IPS DF 6.9 (cell line): ENCODE data around the gene GAGE12G.
"Not testable (repeated sequence)": the region's sequence is repeated elsewhere in the genome, so short reads cannot be mapped to it uniquely, and the experiment has no call there.

Experiments
- DNase-seq: peaks from one replicate; pipeline ENCODE4 v3.0.0-alpha.2; 2013; ENCODE audit warnings: low read depth, low spot score
- H3K27ac ChIP-seq: one replicate; pipeline ENCODE4 v1.5.1; 2013; ENCODE audit warnings: low read length, control low read depth
- H3K27me3 ChIP-seq: 2 replicates; pipeline ENCODE4 v1.6.1; 2013; ENCODE audit warnings: mild to moderate bottlenecking, low read length; ENCODE audit not compliant: control insufficient read depth, insufficient read depth
- H3K36me3 ChIP-seq: 2 replicates; pipeline ENCODE4 v1.6.1; 2013; ENCODE audit warnings: low read length; ENCODE audit not compliant: control insufficient read depth, insufficient read depth
- H3K4me1 ChIP-seq: 2 replicates; pipeline ENCODE4 v1.6.1; 2013; ENCODE audit warnings: low read length; ENCODE audit not compliant: control insufficient read depth, insufficient read depth
- H3K4me3 ChIP-seq: 2 replicates; pipeline ENCODE4 v1.5.1; 2013; ENCODE audit warnings: mild to moderate bottlenecking, low read length
- H3K9me3 ChIP-seq: 2 replicates; pipeline ENCODE4 v1.6.1; 2013; ENCODE audit warnings: low read length, inconsistent platforms; ENCODE audit not compliant: control insufficient read depth, insufficient read depth
- WGBS: extraction: QIAGEN DNeasy Blood & Tissue Kit; methylation state at CpG from one replicate; pipeline ENCODE4 v1.1.7; 2013; ENCODE audit warnings: mixed read lengths, missing lambda C conversion rate; ENCODE audit not compliant: insufficient read length, insufficient coverage; 5-methylcytosine and 5-hydroxymethylcytosine counted together

The GAGE12G gene

GRCh38 chrX:49570100-49570499 is at the start of gene GAGE12G:
Gene GAGE12G, plus strand, starts transcription at chrX:49570400. Its CDS starts 1,155 bp downstream, at chrX:49571555.
- H3K36me3 ChIP-seq, DNase-seq, H3K27ac ChIP-seq, H3K27me3 ChIP-seq, H3K4me3 ChIP-seq, H3K4me1 ChIP-seq, H3K9me3 ChIP-seq: not testable (repeated sequence)
- no CpG with 5 or more reads among the region's 16 CpGs for WGBS

DNA sequence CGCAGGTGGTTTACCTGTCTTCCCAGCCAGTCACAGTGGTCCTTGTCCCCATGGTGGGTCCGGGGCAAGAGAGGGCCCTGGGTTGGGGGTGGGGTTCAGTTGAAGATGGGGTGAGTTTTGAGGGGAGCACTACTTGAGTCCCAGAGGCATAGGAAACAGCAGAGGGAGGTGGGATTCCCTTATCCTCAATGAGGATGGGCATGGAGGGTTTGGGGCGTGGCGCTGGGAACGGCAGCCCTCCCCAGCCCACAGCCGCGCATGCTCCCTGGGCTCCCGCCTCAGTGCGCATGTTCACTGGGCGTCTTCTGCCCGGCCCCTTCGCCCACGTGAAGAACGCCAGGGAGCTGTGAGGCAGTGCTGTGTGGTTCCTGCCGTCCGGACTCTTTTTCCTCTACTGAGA is 38.3 kb upstream of the GAGE12G start, which contains the start of gene GAGE12C:
TSS of gene GAGE12C (plus strand) at position 301 of the 400 bp plus-strand sequence. CDS start 1,155 bp downstream, outside the sequence.
- no CpG with 5 or more reads among the region's 16 CpGs for WGBS
- H3K27me3 ChIP-seq, result not testable (repeated sequence)

DNA sequence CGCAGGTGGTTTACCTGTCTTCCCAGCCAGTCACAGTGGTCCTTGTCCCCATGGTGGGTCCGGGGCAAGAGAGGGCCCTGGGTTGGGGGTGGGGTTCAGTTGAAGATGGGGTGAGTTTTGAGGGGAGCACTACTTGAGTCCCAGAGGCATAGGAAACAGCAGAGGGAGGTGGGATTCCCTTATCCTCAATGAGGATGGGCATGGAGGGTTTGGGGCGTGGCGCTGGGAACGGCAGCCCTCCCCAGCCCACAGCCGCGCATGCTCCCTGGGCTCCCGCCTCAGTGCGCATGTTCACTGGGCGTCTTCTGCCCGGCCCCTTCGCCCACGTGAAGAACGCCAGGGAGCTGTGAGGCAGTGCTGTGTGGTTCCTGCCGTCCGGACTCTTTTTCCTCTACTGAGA is 28.8 kb upstream of the GAGE12G start, which contains the start of gene GAGE12D:
TSS of gene GAGE12D (plus strand) at position 301 of the 400 bp plus-strand sequence. CDS start 1,155 bp downstream, outside the sequence.
- H3K36me3 ChIP-seq, H3K4me1 ChIP-seq, H3K4me3 ChIP-seq, H3K27me3 ChIP-seq, DNase-seq, H3K9me3 ChIP-seq, H3K27ac ChIP-seq: not testable (repeated sequence)
- no CpG with 5 or more reads among the region's 16 CpGs for WGBS

More for the DNA sequence above, 38.3 kb upstream of the GAGE12G start, which contains the start of gene GAGE12C:
- H3K4me3 ChIP-seq, H3K9me3 ChIP-seq, H3K4me1 ChIP-seq, DNase-seq, H3K36me3 ChIP-seq, H3K27ac ChIP-seq: not testable (repeated sequence)

- H3K27me3 ChIP-seq, H3K9me3 ChIP-seq, H3K4me3 ChIP-seq, DNase-seq, H3K36me3 ChIP-seq, H3K4me1 ChIP-seq, H3K27ac ChIP-seq: not testable (repeated sequence)
- no CpG with 5 or more reads among the region's 16 CpGs for WGBS
These were observed 19.2 kb upstream of the GAGE12G start, which contains the start of gene GAGE12E for GRCh38 chrX:49550989-49551388. Gene GAGE12E, plus strand, starts transcription at chrX:49551289. Its CDS starts 1,155 bp downstream, at chrX:49552444.

DNA sequence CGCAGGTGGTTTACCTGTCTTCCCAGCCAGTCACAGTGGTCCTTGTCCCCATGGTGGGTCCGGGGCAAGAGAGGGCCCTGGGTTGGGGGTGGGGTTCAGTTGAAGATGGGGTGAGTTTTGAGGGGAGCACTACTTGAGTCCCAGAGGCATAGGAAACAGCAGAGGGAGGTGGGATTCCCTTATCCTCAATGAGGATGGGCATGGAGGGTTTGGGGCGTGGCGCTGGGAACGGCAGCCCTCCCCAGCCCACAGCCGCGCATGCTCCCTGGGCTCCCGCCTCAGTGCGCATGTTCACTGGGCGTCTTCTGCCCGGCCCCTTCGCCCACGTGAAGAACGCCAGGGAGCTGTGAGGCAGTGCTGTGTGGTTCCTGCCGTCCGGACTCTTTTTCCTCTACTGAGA is 9.7 kb upstream of the GAGE12G start, which contains the start of gene GAGE12F:
TSS of gene GAGE12F (plus strand) at position 301 of the 400 bp plus-strand sequence. CDS start 1,155 bp downstream, outside the sequence.
- no CpG with 5 or more reads among the region's 16 CpGs for WGBS
- not testable (repeated sequence) for H3K9me3 ChIP-seq, DNase-seq, H3K27me3 ChIP-seq, H3K4me1 ChIP-seq, H3K4me3 ChIP-seq, H3K36me3 ChIP-seq, H3K27ac ChIP-seq

GRCh38 chrX:49568728-49569127 is 1.5 kb upstream of the GAGE12G start:
- not testable (repeated sequence) for H3K36me3 ChIP-seq, DNase-seq, H3K27me3 ChIP-seq, H3K4me1 ChIP-seq, H3K27ac ChIP-seq, H3K9me3 ChIP-seq, H3K4me3 ChIP-seq
- no CpG with 5 or more reads among the region's 11 CpGs for WGBS

DNA sequence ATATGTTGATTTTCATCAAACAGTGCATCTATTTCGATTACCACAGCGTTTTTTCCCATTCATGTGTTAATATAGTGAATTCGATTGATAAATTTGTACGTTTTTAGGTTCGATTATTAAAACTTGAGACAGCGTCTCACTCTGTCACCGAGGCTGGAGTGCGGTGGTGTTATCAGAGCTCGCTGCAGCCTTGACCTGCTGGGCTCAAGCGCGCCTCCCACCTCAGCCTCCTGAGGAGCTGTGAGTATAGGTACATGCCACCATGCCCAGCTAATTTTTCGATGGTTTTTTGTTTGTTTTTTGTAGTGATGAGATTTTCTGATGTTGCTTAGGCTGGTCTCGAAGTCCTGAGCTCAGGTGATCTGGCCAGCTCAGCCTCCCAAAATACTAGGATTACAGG is 1.0 kb upstream of the GAGE12G start:
- WGBS, result no CpG with 5 or more reads among the region's 13 CpGs
- DNase-seq, H3K9me3 ChIP-seq: not testable (repeated sequence)

DNA sequence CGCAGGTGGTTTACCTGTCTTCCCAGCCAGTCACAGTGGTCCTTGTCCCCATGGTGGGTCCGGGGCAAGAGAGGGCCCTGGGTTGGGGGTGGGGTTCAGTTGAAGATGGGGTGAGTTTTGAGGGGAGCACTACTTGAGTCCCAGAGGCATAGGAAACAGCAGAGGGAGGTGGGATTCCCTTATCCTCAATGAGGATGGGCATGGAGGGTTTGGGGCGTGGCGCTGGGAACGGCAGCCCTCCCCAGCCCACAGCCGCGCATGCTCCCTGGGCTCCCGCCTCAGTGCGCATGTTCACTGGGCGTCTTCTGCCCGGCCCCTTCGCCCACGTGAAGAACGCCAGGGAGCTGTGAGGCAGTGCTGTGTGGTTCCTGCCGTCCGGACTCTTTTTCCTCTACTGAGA is 9.4 kb downstream of the GAGE12G start, which contains the start of gene GAGE12H:
TSS of gene GAGE12H (plus strand) at position 301 of the 400 bp plus-strand sequence. CDS start 1,155 bp downstream, outside the sequence.
- WGBS, result no CpG with 5 or more reads among the region's 16 CpGs

More for the DNA sequence above, 1.0 kb upstream of the GAGE12G start:
- not testable (repeated sequence) for H3K27me3 ChIP-seq, H3K4me1 ChIP-seq, H3K4me3 ChIP-seq, H3K27ac ChIP-seq, H3K36me3 ChIP-seq

DNA sequence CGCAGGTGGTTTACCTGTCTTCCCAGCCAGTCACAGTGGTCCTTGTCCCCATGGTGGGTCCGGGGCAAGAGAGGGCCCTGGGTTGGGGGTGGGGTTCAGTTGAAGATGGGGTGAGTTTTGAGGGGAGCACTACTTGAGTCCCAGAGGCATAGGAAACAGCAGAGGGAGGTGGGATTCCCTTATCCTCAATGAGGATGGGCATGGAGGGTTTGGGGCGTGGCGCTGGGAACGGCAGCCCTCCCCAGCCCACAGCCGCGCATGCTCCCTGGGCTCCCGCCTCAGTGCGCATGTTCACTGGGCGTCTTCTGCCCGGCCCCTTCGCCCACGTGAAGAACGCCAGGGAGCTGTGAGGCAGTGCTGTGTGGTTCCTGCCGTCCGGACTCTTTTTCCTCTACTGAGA is 19.0 kb downstream of the GAGE12G start, which contains the start of gene GAGE2A:
TSS of gene GAGE2A (plus strand) at position 301 of the 400 bp plus-strand sequence. CDS start 1,155 bp downstream, outside the sequence.
- H3K4me3 ChIP-seq, H3K27me3 ChIP-seq, H3K27ac ChIP-seq, H3K36me3 ChIP-seq, DNase-seq, H3K9me3 ChIP-seq, H3K4me1 ChIP-seq: not testable (repeated sequence)
- no CpG with 5 or more reads among the region's 16 CpGs for WGBS

More for the DNA sequence above, 9.4 kb downstream of the GAGE12G start, which contains the start of gene GAGE12H:
- not testable (repeated sequence) for H3K4me1 ChIP-seq, H3K9me3 ChIP-seq, H3K27me3 ChIP-seq, H3K27ac ChIP-seq, DNase-seq, H3K36me3 ChIP-seq, H3K4me3 ChIP-seq

DNA sequence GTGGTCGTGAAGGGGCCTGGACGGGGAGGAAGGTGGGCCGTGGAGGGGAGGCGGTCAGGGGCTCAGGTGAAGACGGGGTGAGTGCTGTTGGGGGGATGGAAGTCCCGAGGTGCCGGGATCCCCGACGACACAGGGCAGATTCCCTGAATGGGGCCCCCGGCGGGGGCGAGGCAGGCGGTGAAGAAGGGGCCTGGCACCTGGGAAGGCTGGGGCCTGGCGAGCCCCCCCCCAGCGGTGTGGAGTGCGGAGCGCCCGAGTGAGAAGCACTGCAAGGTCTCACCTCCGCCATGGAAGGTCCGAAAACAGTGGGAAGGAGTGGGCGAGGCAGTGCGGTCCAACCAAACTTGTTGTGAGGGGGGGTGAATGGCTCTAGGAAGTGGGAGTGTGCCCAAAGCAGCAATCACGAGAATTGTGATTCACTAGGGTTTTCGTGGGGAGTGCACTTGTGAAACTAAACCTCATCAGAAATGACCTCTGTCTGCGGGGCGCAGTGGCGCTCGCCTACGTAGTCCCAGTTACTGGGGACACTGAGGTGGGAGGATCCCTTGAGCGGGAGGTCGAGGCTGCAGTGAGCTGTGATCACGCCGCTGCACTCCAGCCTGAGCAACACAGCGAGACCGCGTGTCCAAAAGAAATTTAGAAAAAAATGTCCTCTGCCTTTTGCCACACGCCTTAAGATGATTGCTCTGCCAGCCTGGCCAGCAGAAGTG is 19.7 kb downstream of the GAGE12G start:
- not testable (repeated sequence) for H3K4me1 ChIP-seq, H3K4me3 ChIP-seq, H3K9me3 ChIP-seq, H3K27me3 ChIP-seq, H3K36me3 ChIP-seq, H3K27ac ChIP-seq, DNase-seq
- no CpG with 5 or more reads among the region's 37 CpGs for WGBS
